Measurements from ENCODE around the gene ALDH5A1. TPM values are rescaled to one million over a fixed set of nuclear protein-coding genes. Genes with fewer than 3 reads are reported as not detected.
A peak's percentile ranks its signal among the peaks of the same experiment; 100 is the strongest.

The ALDH5A1 gene
- total and polyA plus RNA-seq, 2 donors: 13.4 to 35.1 TPM

DNA sequence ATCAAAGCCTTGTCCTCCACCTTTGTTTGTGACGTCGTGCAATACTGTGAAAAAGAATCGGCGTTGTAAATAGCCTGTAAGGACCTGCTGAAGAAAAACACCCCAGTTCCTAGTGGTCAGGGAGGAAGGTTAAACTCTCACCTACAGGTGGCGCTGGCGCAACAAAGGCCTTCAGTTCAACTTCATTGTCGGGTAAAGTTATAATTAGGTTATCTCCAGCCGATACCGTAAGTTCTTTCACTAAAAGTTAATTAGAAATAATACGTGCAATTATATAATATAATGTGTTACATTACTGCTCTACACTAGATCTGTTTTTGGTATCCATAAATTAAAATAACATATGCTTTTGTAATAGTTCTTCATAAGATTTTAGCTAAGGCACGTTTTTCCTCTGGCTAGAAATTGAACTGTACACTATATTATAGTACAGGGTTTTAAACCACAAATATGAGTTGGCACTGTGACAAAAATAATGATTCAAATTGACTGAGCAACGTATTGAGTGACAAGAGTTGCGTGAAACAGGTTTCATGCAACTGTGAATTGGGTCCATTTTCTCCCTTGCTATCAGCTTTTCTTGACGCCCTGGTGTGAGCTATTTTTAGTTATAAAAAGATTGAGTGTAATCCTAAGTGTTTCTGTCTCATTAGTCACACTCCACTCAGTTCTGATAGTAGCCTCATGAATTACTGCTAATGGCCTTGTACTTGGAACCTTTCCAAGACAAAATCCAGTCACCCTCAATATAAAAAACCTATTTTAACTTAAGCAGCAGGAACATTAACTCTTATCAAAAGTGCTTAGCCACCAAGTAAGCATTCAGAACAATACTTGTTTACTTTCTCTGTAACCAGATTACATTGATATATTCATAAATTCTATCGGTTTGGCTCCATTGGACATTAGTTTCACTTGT lies 89.0 kb downstream of the ALDH5A1 start:
- 27% methylated on average over 15 of the region's 15 CpGs for WGBS
- H3K4me1 ChIP-seq (ENCODE audit: control insufficient read depth in 2 of 2, insufficient read depth in 2 of 2, low read length in 2 of 2): no peaks in the 10 kb centered on the region
- H3K27ac ChIP-seq (ENCODE audit: low read depth in 1 of 2, low read length in 1 of 2): no peak overlapping the region
- no peak overlapping the region for H3K4me3 ChIP-seq (ENCODE audit: low read length in 2 of 2)
- H3K27me3 ChIP-seq (ENCODE audit: control insufficient read depth in 2 of 2, insufficient read depth in 1 of 2, low read length in 1 of 2): no peaks in the 10 kb centered on the region
- H3K36me3 ChIP-seq (ENCODE audit: control insufficient read depth in 2 of 2, insufficient read depth in 2 of 2, low read length in 1 of 2): no peaks in the 10 kb centered on the region
- no peaks in the 10 kb centered on the region for H3K9me3 ChIP-seq (ENCODE audit: control insufficient read depth in 2 of 2, insufficient read depth in 1 of 2, low read length in 1 of 2)
- DNase-seq (ENCODE audit: low read depth in 6 of 9, low spot score in 9 of 9): peak; percentile 26 to 85 (median 63)

DNA sequence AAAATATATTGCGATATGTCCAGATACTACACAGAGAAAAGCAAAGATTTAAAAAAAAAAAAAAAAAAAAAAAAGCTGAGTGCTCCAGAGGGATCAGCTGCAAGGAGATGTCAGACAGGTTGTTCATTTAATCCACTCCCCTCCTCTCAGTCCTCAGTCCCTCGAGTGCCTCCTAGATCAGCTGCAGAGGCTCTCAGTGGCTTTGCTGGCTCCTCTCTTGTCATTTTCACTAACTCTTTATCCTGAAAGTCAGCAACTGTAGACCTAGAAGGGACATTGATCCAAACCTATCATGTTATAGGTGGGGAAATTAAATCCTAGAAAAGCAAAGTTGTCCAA lies 89.6 kb downstream of the ALDH5A1 start:
- Histone ChIP-seq H3K36me3 (ENCODE audit: control insufficient read depth in 2 of 2, insufficient read depth in 2 of 2, low read length in 1 of 2) (no peaks in the 10 kb centered on the region), H3K4me3 (ENCODE audit: low read length in 2 of 2) (no peak overlapping the region), H3K4me1 (ENCODE audit: control insufficient read depth in 2 of 2, insufficient read depth in 2 of 2, low read length in 2 of 2) (no peaks in the 10 kb centered on the region), H3K9me3 (ENCODE audit: control insufficient read depth in 2 of 2, insufficient read depth in 1 of 2, low read length in 1 of 2) (no peaks in the 10 kb centered on the region), H3K27ac (ENCODE audit: low read depth in 1 of 2, low read length in 1 of 2) (no peak overlapping the region), H3K27me3 (ENCODE audit: control insufficient read depth in 2 of 2, insufficient read depth in 1 of 2, low read length in 1 of 2) (no peaks in the 10 kb centered on the region)
- 94% methylated on average over 2 of the region's 2 CpGs for WGBS
- DNase-seq (ENCODE audit: low read depth in 6 of 9, low spot score in 9 of 9): no peak

Other genes starting within 250 kb of the ALDH5A1 start
- 0.19 TPM for gene DCDC2, start 136.9 kb upstream of the ALDH5A1 start, total RNA-seq
- gene DCDC2, start 136.9 kb upstream of the ALDH5A1 start, polyA plus RNA-seq: 0.25 TPM
- gene MRS2, start 92.0 kb upstream of the ALDH5A1 start, total RNA-seq: 17.0 TPM
- 15.3 TPM for gene MRS2, start 92.0 kb upstream of the ALDH5A1 start, polyA plus RNA-seq
- 7.7 TPM for gene GPLD1, start 5.4 kb upstream of the ALDH5A1 start, total RNA-seq
- gene GPLD1, start 5.4 kb upstream of the ALDH5A1 start, polyA plus RNA-seq: 1.3 TPM
- gene KIAA0319, start 151.2 kb downstream of the ALDH5A1 start, total RNA-seq: 0.09 TPM
- 0.23 TPM for gene KIAA0319, start 151.2 kb downstream of the ALDH5A1 start, polyA plus RNA-seq
- 38.1 TPM for gene TDP2, start 171.9 kb downstream of the ALDH5A1 start, total RNA-seq
- gene TDP2, start 171.9 kb downstream of the ALDH5A1 start, polyA plus RNA-seq: 69.9 TPM
- 24.6 TPM for gene ACOT13, start 172.1 kb downstream of the ALDH5A1 start, total RNA-seq
- 29.4 TPM for gene ACOT13, start 172.1 kb downstream of the ALDH5A1 start, polyA plus RNA-seq
- 109 TPM for gene C6orf62, start 224.2 kb downstream of the ALDH5A1 start, total RNA-seq
- gene C6orf62, start 224.2 kb downstream of the ALDH5A1 start, polyA plus RNA-seq: 178 TPM

Measured in thymus (tissue), 11 donors.